ENCODE results near the gene CIAPIN1.

Gene CIAPIN1

GRCh38 chr16:57407521-57408353, 39.4 kb downstream of the CIAPIN1 start:
- Histone ChIP-seq H3K27me3 (ENCODE audit: insufficient read depth, low read length, poor library complexity) (no peaks in the 10 kb centered on the region), H3K9ac (ENCODE audit: low read depth, low read length) (no peak overlapping the region), H3K4me2 (ENCODE audit: insufficient read depth, low read length) (no peak overlapping the region), H4K20me1 (ENCODE audit: insufficient read depth, low read length) (no peaks in the 10 kb centered on the region), H3K79me2 (ENCODE audit: insufficient read depth, low read length) (no peaks in the 10 kb centered on the region), H3K36me3 (ENCODE audit: insufficient read depth, low read length) (no peaks in the 10 kb centered on the region), H2AFZ (ENCODE audit: low read depth, low read length) (no peak overlapping the region), H3K4me3 (ENCODE audit: low read depth in 1 of 2, low read length in 2 of 2) (no peak overlapping the region), H3K9me3 (ENCODE audit: insufficient read depth, low read length, severe bottlenecking) (no peaks in the 10 kb centered on the region), H3K4me1 (ENCODE audit: insufficient read depth, low read length) (no peaks in the 10 kb centered on the region), H3K27ac (ENCODE audit: low read length) (no peak overlapping the region)
- ATAC-seq (ENCODE audit: insufficient read depth, low read depth) = no peak
- DNase-seq = no peak
- TF ChIP-seq CTCF (IDR thresholded peaks at IDR 0.05; ENCODE audit: borderline replicate concordance, extremely low read depth, low read length, poor library complexity, severe bottlenecking) (no peak), EZH2 (IDR thresholded peaks at IDR 0.05; ENCODE audit: borderline replicate concordance, low read depth, low read length, severe bottlenecking) (no peak)

GRCh38 chr16:57406881-57407280, 40.3 kb downstream of the CIAPIN1 start:
- no peaks in the 10 kb centered on the region for H3K36me3 ChIP-seq (ENCODE audit: insufficient read depth, low read length)
- no peak overlapping the region for H2AFZ ChIP-seq (ENCODE audit: low read depth, low read length)
- H3K4me1 ChIP-seq (ENCODE audit: insufficient read depth, low read length) = no peaks in the 10 kb centered on the region
- H3K9me3 ChIP-seq (ENCODE audit: insufficient read depth, low read length, severe bottlenecking) = no peaks in the 10 kb centered on the region
- no peak for DNase-seq
- H3K27ac ChIP-seq (ENCODE audit: low read length) = no peak overlapping the region
- H3K4me2 ChIP-seq (ENCODE audit: insufficient read depth, low read length) = no peak overlapping the region
- ATAC-seq (ENCODE audit: insufficient read depth, low read depth) = no peak
- no peak for TF ChIP-seq CTCF (IDR thresholded peaks at IDR 0.05; ENCODE audit: borderline replicate concordance, extremely low read depth, low read length, poor library complexity, severe bottlenecking)
- no peak for TF ChIP-seq EZH2 (IDR thresholded peaks at IDR 0.05; ENCODE audit: borderline replicate concordance, low read depth, low read length, severe bottlenecking)
- no peak overlapping the region for H3K9ac ChIP-seq (ENCODE audit: low read depth, low read length)
- H3K79me2 ChIP-seq (ENCODE audit: insufficient read depth, low read length) = no peaks in the 10 kb centered on the region
- no peak overlapping the region for H3K4me3 ChIP-seq (ENCODE audit: low read depth in 1 of 2, low read length in 2 of 2)
- no peaks in the 10 kb centered on the region for H3K27me3 ChIP-seq (ENCODE audit: insufficient read depth, low read length, poor library complexity)
- H4K20me1 ChIP-seq (ENCODE audit: insufficient read depth, low read length) = no peaks in the 10 kb centered on the region

GRCh38 chr16:57405097-57405496, 42.1 kb downstream of the CIAPIN1 start:
- Histone ChIP-seq H3K79me2 (ENCODE audit: insufficient read depth, low read length) (no peaks in the 10 kb centered on the region), H3K36me3 (ENCODE audit: insufficient read depth, low read length) (no peaks in the 10 kb centered on the region), H3K4me1 (ENCODE audit: insufficient read depth, low read length) (no peaks in the 10 kb centered on the region), H2AFZ (ENCODE audit: low read depth, low read length) (no peak overlapping the region), H3K27me3 (ENCODE audit: insufficient read depth, low read length, poor library complexity) (no peaks in the 10 kb centered on the region), H3K9me3 (ENCODE audit: insufficient read depth, low read length, severe bottlenecking) (no peaks in the 10 kb centered on the region), H3K4me3 (ENCODE audit: low read depth in 1 of 2, low read length in 2 of 2) (no peak overlapping the region), H3K27ac (ENCODE audit: low read length) (no peak overlapping the region), H3K9ac (ENCODE audit: low read depth, low read length) (no peak overlapping the region), H4K20me1 (ENCODE audit: insufficient read depth, low read length) (no peaks in the 10 kb centered on the region), H3K4me2 (ENCODE audit: insufficient read depth, low read length) (no peak overlapping the region)
- no peak for TF ChIP-seq EZH2 (IDR thresholded peaks at IDR 0.05; ENCODE audit: borderline replicate concordance, low read depth, low read length, severe bottlenecking)
- TF ChIP-seq CTCF (IDR thresholded peaks at IDR 0.05; ENCODE audit: borderline replicate concordance, extremely low read depth, low read length, poor library complexity, severe bottlenecking) = no peak
- DNase-seq (no peak), ATAC-seq (ENCODE audit: insufficient read depth, low read depth) (no peak)
